Gastrocnemius medialis (tissue), 4 donors: Measurements from ENCODE around the gene NSDHL. TPM values are rescaled to one million over a fixed set of nuclear protein-coding genes. Genes with fewer than 3 reads are reported as not detected.

Source experiments
- ATAC-seq, 2 donors: fragments of 150-250 bp; one replicate each; pipeline ENCODE4 v1.9.1; 2016
- DNase-seq, 2 donors: peaks; one replicate each; pipeline ENCODE4 v3.0.0-alpha.2; 2019
- H3K27ac ChIP-seq, 4 donors: fragments of 200-600 bp; sonication (generic); 1 replicate in 1 of 4; 2 replicates in 3 of 4; pipeline ENCODE4 v1.5.1; 2016 to 2018; ENCODE audit warnings: mild to moderate bottlenecking in 2 of 4, moderate library complexity in 1 of 4
- H3K27me3 ChIP-seq, 3 donors: fragments of 200-600 bp; sonication (generic) in 2 of 3; 1 replicate in 1 of 3; 2 replicates in 2 of 3; pipeline versions ENCODE4 v1.5.1 to v1.6.0; 2016 to 2019; ENCODE audit warnings: mild to moderate bottlenecking in 1 of 3, moderate library complexity in 1 of 3
- H3K36me3 ChIP-seq, 2 donors: fragments of 200-600 bp; sonication (generic) in 1 of 2; one replicate each; pipeline ENCODE4 v1.5.1; 2017 to 2018
- H3K4me1 ChIP-seq, 2 donors: fragments of 200-600 bp; sonication (generic) in 1 of 2; one replicate each; pipeline ENCODE4 v1.5.1; 2016 to 2017; ENCODE audit warnings: mild to moderate bottlenecking in 2 of 2
- H3K4me3 ChIP-seq, 4 donors: fragments of 200-600 bp; sonication (generic) in 3 of 4; 1 replicate in 1 of 4; 2 replicates in 3 of 4; pipeline ENCODE4 v1.5.1; 2016 to 2019; ENCODE audit warnings: mild to moderate bottlenecking in 2 of 4
- H3K9me3 ChIP-seq, 3 donors: fragments of 200-600 bp; sonication (generic) in 2 of 3; 1 replicate in 1 of 3; 2 replicates in 2 of 3; pipeline ENCODE4 v1.5.1; 2016 to 2019
- CTCF ChIP-seq, 5 experiments: fragments of 450-650 bp in 3 of 5; fragments of 200-600 bp in 2 of 5; sonication (generic) in 2 of 5; IDR thresholded peaks in 4 of 5; conservative IDR thresholded peaks in 1 of 5; 1 replicate in 4 of 5; 2 replicates in 1 of 5; pipeline ENCODE4 v1.5.1; 2016 to 2019; ENCODE audit warnings: antibody characterized with exemption in 5 of 5, mild to moderate bottlenecking in 3 of 5, moderate library complexity in 3 of 5
- POLR2A ChIP-seq, 2 donors: fragments of 450-650 bp; IDR thresholded peaks; one replicate each; pipeline ENCODE4 v1.6.1; 2017; ENCODE audit warnings: antibody characterized with exemption in 2 of 2, mild to moderate bottlenecking in 2 of 2, moderate library complexity in 2 of 2
- in situ Hi-C, 4 donors: fragments of 200-750 bp; cut with MboI; loops; one replicate each; pipeline versions ENCODE4 v1.15.0 to v1.8.0; 2017; ENCODE audit warnings: low sequenced_read_pairs in 4 of 4
- intact Hi-C: fragments of 100-400 bp; cut with DNase I; formaldehyde crosslinking; loops from one replicate; pipeline ENCODE4 v1.15.1; 2023; ENCODE audit warnings: low total_unique reads
- total RNA-seq, 4 donors: library from RNA; depleted of rRNA; stranded (reverse); fragments of >200 nt; gene quantifications; one replicate each; pipeline versions ENCODE4 v1.1.0 to v1.2.3, GENCODE V29; 2016

Gene NSDHL
- total RNA-seq, 4 donors from 2014 or later, result 4.6 to 8.8 (median 6.2) TPM

GRCh38 chrX:152866386-152866785 is 35.5 kb downstream of the NSDHL start:
- in situ Hi-C loops (no loop called here), intact Hi-C loops (no loop called here)
- H3K36me3 ChIP-seq, result peaks cover 0 to 24% of the 10 kb centered on the region in 2 donors
- no peak overlapping the region for H3K27ac ChIP-seq
- no peaks in the 10 kb centered on the region for H3K27me3 ChIP-seq
- no peaks in the 10 kb centered on the region for H3K9me3 ChIP-seq
- no peak for DNase-seq
- no peak for ATAC-seq
- TF ChIP-seq POLR2A (IDR thresholded peaks at IDR 0.05) (no peak), CTCF (IDR thresholded peaks at IDR 0.05 in 4 of 5, conservative IDR thresholded peaks at IDR 0.05 in 1 of 5) (no peak)
- no peaks in the 10 kb centered on the region for H3K4me1 ChIP-seq
- no peak overlapping the region for H3K4me3 ChIP-seq

- no peak for DNase-seq
- intact Hi-C loops (no loop called here), in situ Hi-C loops (no loop called here)
- peaks cover 0 to 16% of the 10 kb centered on the region in 2 donors for H3K36me3 ChIP-seq
- no peak overlapping the region for H3K27ac ChIP-seq
- TF ChIP-seq POLR2A (IDR thresholded peaks at IDR 0.05), result no peak
- TF ChIP-seq CTCF (IDR thresholded peaks at IDR 0.05 in 4 of 5, conservative IDR thresholded peaks at IDR 0.05 in 1 of 5), result no peak
- H3K4me3 ChIP-seq, result no peak overlapping the region
- no peaks in the 10 kb centered on the region for H3K27me3 ChIP-seq
- H3K4me1 ChIP-seq, result no peaks in the 10 kb centered on the region
- no peak for ATAC-seq
- H3K9me3 ChIP-seq, result no peaks in the 10 kb centered on the region
Observed at GRCh38 chrX:152869972-152870371, 39.1 kb downstream of the NSDHL start.

GRCh38 chrX:152871260-152871659 is 40.4 kb downstream of the NSDHL start:
- intact Hi-C loops, result no loop called here
- Histone ChIP-seq H3K9me3 (no peaks in the 10 kb centered on the region), H3K27me3 (no peaks in the 10 kb centered on the region), H3K4me3 (no peak overlapping the region), H3K4me1 (no peaks in the 10 kb centered on the region), H3K36me3 (peaks cover 0 to 16% of the 10 kb centered on the region in 2 donors), H3K27ac (no peak overlapping the region)
- in situ Hi-C loops, result no loop called here
- ATAC-seq (no peak), DNase-seq (no peak)
- TF ChIP-seq POLR2A (IDR thresholded peaks at IDR 0.05) (no peak), CTCF (IDR thresholded peaks at IDR 0.05 in 4 of 5, conservative IDR thresholded peaks at IDR 0.05 in 1 of 5) (no peak)

- Histone ChIP-seq H3K4me3 (no peak overlapping the region), H3K36me3 (peaks cover 0 to 12% of the 10 kb centered on the region in 2 donors), H3K27ac (no peak overlapping the region), H3K4me1 (no peaks in the 10 kb centered on the region), H3K9me3 (no peaks in the 10 kb centered on the region), H3K27me3 (no peaks in the 10 kb centered on the region)
- intact Hi-C loops, result no loop called here
- DNase-seq, result no peak
- in situ Hi-C loops, result no loop called here
- no peak for TF ChIP-seq POLR2A (IDR thresholded peaks at IDR 0.05)
- TF ChIP-seq CTCF (IDR thresholded peaks at IDR 0.05 in 4 of 5, conservative IDR thresholded peaks at IDR 0.05 in 1 of 5), result no peak
- ATAC-seq, result no peak
Observed at GRCh38 chrX:152872522-152872921, 41.7 kb downstream of the NSDHL start.

GRCh38 chrX:152873361-152873760 is 42.5 kb downstream of the NSDHL start:
- no peak for ATAC-seq
- H3K27me3 ChIP-seq, result no peaks in the 10 kb centered on the region
- no peak for TF ChIP-seq POLR2A (IDR thresholded peaks at IDR 0.05)
- no peak for TF ChIP-seq CTCF (IDR thresholded peaks at IDR 0.05 in 4 of 5, conservative IDR thresholded peaks at IDR 0.05 in 1 of 5)
- no peaks in the 10 kb centered on the region for H3K4me1 ChIP-seq
- H3K36me3 ChIP-seq, result peaks cover 0 to 8% of the 10 kb centered on the region in 2 donors
- no peak overlapping the region for H3K27ac ChIP-seq
- H3K9me3 ChIP-seq, result no peaks in the 10 kb centered on the region
- intact Hi-C loops, result no loop called here
- no peak for DNase-seq
- no peak overlapping the region for H3K4me3 ChIP-seq
- in situ Hi-C loops, result no loop called here
